Renal cortical epithelial cell (primary cell): ENCODE measurements around the gene TNFAIP2. TPM values are rescaled to one million over a fixed set of nuclear protein-coding genes. Genes with fewer than 3 reads are reported as not detected.
"Not testable (repeated sequence)": the region's sequence is repeated elsewhere in the genome, so short reads cannot be mapped to it uniquely, and the experiment has no call there.

Experiments
- DNase-seq: peaks from one replicate; pipeline ENCODE4 v3.0.0-alpha.2; 2011; ENCODE audit warnings: low read depth
- total RNA-seq: library from RNA; depleted of rRNA; stranded (reverse); fragments of >200 nt; gene quantifications from 2 replicates; pipeline ENCODE4 v1.2.3, GENCODE V29; 2014

TNFAIP2 gene
- total RNA-seq, 1 donor from 2014 or later: 530 TPM

DNA sequence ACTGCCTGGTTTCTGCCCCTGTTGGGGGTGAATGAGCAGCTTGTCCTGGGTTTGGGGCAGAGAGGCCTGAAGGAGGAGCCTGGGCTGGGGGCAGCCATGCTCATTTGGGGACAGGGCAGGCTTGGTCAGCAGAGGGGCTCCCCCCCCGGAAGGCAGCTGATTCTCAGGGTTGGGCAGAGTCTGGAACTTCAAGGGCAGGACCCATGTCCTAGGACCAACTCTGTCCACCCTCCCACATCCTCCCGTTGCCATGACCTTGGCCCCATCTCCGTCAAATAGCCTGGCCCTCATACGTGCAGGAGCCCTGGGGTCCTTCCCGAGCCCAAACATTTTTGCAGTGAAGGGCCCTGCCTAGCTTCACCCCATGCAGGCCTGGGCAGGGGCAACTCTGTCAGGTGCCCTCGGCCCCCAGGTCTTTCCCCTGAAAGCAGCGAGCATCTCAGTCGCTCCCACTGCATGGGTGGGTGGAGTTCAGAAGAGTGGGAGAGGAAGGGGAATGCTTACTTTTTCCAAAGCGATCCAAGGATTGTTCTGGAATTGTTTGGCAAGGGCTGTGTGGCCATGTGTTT lies 32.6 kb downstream of the TNFAIP2 start:
- DNase-seq: no peak

DNA sequence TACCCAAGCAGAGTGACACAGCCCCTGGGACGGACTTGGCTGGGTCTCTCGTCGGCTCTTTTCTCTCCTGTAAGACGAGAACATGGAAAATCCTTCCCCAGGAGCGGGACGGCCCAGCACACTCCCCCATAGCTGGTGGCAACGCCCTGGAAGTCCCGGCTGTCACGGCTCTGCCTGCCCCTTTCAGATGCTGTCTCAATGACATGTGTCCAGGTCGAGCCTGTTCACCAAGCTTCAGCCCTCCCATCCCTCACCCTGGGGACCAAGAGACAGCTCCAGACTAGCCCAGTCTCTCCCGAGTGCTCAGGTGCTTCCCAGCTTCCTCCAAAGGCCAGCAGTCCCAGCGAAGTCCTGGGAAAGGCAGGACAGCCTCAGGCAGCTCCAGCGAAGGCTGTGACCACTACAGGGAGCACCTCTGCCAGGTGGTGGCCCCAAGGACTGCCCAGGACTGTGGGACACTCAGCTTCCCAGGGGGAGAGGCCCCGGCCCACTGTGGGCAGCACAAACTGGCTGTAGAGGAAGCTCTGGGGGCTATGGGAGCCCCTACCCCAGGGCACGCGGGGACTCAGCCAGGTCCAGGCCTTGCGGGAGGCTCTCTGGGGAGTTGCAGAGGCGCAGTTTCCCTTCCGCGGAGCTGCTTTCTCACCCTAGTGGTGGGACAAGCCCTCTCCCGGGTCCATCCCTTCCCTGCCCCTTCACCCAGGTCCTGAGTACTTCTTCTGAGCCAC lies 33.6 kb downstream of the TNFAIP2 start:
- DNase-seq: no peak

DNA sequence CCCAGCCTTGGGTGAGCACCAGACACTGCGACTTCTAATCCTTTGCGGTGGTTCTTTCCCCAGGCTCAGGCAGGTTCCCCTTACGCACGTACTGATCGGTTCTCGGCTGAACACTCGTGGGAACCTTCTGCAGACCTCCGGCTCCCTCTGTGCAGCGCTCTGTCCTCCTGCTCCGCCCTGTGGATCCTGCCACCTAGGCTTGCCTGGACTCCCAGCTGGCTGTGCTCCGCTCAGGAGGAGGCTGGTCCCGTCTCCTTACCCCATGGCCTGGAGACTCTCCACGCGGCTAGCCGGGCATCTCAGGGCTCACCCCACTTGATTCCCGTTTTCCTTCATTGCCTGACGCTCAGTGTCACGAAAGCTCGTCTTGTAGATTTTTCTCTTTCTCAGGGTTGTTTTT lies 34.7 kb downstream of the TNFAIP2 start:
- no peak for DNase-seq

DNA sequence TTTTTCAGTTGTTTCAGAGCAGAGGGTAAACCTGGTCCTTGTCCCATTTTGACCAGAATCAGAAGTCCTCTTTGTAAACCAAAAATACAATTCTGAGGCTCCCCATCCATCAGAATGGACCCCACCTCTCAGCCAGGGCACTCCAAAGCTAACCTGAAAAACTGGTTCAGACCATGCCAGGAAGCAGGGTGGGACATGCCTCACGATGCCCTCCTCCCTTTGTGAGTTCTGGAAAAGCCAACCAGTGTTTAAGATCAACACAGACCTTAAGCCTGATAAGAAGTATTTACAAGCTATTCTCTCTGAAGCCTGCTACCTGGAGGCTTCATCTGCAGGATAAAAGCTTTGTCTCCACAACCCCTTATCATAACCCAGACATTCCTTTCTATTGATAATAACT lies 35.4 kb downstream of the TNFAIP2 start:
- no peak for DNase-seq

DNA sequence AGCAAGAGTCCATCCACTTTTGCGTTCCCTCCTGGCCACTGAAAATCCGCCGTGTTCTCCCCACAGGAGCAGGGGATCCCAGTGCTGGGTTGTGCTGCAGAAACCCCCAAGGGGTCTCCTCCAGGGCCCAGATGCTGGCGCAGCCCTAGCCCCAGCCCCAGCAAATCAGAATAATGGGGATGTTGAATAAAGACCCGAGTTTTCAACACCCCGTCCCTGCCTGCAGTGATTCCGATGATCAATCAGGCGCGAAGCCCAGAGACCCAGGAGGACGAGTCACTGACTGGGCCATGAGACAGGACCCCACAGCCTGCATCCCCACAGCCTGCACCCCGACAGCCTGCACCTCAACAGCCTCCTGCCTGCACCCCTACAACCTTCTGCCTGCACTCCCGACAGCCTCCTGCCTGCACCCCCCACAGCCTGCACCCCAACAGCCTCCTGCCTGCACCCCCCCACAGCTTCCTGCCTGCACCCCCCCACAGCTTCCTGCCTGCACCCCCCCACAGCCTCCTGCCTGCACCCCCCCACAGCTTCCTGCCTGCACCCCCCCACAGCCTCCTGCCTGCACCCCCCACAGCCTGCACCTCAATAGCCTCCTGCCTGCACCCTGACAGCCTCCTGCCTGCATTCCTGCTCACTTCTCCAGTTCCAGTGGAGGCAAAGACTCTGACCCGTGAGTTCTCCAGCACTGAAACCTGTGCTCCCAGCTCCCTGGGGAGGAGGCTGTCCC lies 37.2 kb downstream of the TNFAIP2 start:
- DNase-seq: no peak

DNA sequence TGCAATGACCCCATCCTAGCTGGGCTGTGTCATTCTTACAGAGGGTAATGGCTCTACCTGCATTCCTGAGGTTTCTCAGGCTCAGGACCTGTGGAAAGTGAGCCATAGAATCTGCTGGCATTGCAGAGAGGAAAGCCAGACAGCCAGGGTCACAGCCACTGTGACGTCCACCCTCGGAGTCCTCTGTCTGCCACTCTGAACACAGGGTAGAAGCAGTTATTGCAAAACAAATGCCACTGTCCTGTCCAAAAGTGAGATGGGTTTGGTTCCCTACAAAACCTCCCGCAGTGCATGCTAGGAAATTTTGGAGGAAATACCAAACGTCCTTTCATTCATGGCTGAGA lies 37.8 kb downstream of the TNFAIP2 start:
- peak; percentile 90 for DNase-seq

DNA sequence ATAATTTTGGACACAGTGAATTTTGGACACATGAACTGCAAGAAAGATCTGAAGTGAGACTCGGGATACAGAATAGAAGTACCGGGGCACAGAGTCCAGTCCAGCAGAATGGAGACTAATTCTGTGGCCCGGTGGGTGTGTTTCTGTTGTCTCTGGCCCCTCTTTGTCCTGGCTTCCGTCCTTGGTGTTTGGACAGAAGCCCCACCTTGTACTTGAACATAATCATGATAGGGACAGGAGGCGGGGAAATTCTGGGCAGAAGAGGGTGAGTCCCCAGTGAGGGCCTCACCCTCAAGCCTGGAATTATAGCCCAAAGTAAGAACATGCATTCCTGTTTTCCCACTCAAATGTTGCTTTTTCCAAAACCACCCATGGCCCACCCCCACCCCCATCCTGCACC lies 39.9 kb downstream of the TNFAIP2 start:
- no peak for DNase-seq

DNA sequence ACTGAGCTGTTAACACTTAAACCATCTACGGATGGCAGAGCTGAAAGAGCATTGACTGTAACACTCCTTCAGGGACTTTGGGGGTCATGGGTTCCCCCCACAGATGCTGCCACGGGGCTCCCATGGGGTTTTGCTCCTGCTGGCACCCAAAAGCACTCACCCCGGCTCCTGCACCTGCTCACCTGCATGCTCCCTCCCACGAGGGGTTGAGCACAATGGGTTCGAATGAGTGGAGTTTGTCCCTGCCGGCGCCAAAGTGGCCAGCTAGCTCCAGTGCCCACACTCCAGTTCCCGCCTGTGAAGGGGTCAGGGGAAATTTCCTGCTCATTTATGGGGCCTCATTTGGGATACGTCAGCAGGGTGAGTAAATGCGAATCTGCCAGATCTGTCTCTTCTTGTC lies 40.7 kb downstream of the TNFAIP2 start:
- no peak for DNase-seq

DNA sequence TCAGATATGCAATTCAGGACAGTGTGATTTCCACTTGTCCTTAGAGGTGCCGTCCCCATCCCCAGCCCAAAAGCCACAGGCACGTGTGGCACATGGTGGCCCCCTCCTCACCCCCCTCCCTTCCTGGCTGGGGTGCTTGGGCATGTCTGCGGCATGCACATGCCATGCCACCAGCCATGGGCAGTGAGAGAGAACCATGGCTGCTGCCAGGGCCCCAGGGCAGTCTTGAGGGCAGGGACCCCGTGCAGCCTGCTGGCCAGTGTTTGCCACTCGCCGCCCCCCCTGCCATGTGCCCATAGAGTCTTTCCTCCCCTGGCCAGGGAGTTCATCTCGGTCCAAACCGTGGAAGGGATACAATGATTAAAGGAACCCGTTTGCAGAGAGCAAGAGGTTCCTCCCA lies 41.5 kb downstream of the TNFAIP2 start:
- DNase-seq: no peak

DNA sequence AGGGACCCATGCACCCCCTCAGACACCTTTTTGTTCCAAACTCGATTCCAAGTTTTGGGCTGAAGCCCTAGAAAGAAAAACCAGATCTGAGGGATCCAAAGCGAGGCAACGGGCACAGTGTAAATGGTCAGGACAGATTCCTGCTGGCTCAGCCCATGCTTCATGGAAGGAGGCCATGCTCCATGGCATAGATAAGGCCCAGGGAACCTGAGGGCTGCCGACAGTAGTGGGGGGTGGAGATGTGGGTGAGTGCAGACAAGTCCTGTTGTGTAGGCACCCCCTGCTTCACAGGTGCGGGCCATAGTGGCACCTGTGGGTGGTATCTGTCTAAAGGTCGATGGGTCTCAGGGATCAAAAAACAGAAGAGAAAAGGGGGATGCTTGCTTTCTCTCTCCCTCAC lies 42.1 kb downstream of the TNFAIP2 start:
- no peak for DNase-seq

DNA sequence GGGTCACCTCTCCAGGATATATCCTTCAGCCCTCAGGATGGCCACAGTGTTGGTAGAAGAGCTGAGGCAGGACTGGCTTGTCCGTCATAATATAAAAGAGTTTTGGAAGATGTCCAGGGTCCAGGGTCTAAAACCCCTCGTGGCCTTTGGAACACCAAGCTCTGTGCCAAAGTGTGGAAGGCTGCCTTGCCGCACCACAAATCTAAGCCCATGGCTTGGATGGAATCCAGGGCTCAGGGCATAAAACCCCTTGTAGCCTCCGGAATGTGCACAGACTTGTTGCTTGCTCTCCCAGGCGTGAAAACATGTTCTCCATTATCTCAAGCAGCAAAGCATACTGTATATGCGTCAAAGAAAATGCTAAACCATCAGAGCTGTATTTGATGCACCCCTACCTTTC lies 46.7 kb downstream of the TNFAIP2 start:
- peak; percentile 72 for DNase-seq

DNA sequence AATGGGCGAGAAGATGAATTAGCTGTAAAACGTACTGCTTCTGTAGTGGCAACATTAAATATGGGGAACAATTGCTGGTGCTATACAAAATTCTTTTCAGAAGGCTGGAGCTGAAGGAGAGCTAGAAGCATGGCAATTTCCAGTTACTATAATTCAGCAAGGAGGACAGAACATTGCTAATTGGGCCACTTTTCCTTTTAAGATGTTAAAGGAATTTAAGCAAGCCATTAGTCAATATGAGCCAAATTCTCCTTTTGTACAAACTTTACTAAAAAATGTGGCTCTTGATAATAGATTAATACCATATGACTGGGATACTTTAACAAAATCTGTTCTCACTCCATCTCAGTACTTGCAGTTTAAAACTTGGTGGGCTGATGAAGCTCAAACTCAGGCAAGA lies 47.9 kb downstream of the TNFAIP2 start:
- not testable (repeated sequence) for DNase-seq

DNA sequence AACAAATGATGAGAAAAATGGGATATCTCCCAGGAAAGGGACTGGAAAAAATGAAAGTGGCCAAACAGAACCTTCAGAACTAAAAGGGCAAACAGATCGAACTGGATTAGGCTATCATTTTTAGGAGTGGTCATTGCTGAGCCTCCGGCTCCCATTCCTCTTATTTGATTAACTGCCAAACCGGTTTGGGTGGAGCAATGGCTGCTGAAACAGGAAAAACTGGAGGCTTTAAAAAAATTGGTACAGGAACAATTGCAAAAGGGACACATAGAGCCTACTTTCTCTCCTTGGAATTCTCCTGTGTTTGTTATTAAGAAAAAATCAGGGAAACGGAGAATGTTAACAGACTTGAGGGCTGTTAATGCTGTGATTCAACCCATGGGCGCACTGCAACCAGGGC lies 49.7 kb downstream of the TNFAIP2 start:
- no peak for DNase-seq

DNA sequence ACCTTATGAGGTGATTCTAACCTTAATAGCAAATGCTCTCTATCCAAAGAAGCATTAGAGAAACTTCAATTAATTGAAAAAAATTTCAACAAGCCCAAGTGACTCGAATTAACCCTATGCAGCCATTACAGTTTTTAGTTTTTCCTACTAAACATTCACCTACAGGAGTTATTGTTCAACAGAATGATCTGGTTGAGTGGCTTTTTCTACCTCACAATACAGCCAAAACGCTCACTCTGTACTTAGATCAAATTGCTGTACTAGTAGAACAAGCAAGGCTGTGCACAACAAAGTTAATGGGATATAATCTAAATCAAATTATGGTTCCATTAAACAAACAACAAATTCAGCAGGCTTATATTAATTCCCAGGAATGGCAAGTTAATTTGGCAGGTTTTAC lies 50.6 kb downstream of the TNFAIP2 start:
- DNase-seq: not testable (repeated sequence)

DNA sequence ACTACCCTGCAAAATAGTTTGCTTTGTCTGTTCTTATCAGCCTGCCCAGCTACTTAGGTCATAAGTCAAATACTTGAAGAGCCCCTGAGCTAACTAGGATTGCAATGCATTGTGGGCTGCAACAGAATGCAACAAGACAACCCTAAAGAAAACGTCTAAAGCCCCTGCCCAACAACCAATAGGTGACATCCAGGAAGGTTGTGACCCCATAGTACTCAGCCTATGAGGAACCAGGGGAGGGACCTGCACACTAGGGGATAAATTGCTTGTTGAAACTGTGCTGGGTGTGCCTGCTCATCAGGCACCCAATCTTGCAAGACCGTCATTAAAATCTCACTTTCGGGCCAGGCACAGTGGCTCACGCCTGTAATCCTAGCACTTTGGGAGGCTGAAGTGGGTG lies 52.9 kb downstream of the TNFAIP2 start:
- not testable (repeated sequence) for DNase-seq

DNA sequence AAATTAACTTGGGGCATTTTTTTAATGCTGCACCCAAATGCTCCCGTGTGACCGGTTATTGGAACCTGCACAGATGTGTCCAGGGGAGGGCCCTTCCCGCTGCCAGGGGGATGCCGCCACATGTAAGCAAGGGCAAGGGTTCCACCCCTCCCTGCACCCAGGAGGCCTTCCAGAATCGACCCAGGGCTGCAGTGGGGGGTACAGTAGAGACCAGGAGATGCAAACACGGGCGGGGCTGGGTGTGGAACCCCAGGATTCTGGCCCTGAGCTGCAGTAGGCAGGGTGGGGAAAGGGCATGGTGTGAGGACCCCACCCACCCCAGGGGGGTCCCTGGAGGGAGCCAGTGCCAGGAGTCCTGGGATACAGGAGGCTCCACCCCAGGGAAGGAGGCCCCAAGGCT lies 54.1 kb downstream of the TNFAIP2 start:
- no peak for DNase-seq

DNA sequence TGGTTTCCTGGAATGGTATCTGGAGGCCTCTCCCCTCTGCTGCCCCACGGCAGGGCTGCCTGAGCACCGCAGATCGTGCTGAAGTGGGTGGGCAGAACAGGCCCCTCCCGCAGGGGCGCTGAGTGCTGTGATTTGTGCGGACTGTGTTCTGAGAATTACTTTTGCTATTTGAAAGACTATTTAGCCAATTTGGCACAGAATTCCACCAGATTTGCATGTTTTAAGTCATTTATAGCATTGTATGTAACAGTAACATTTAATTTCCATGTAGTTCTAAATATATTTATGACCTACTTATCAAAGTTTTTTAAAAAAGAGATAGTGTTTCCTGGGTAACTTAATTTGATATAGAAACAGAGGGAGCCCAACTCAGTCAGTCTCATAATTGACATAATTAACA lies 55.3 kb downstream of the TNFAIP2 start:
- no peak for DNase-seq

DNA sequence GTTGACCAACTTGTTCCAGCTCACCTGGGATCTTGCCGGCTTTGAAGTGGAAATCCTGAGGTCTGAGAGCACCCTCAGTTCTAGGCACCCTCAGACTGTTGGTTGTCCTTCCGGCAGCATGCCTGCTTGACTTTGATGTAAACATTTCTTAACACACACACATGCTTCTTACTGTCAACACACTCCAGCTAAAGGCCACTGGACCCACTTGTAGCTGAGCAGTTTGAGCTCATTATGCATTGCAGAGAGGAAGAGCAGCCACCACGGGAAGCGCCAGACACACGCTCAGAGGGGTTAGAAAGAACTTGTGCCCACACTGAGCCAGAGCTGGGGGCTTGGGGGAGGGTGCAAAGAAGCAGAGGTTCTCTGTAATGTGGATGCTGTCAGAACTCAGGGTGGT lies 55.8 kb downstream of the TNFAIP2 start:
- no peak for DNase-seq

DNA sequence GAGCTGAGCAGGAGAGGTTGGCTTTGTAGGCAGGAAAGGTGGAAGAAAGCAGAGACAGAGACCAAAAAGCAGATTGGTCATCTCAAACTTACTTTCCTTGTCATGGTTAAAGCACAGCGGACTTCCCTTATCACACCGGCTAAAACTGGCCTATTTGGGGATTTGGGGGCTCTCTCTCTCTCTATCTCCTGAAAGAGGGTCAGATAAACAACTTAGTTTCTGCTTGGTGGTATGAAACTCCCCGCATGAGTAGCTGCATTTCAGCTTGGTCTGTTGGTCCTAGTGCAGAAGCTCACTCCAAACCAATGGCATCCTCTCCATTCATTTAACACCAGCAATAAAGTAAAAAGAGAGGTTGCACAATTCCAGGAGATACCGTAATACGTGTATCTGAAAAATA lies 57.1 kb downstream of the TNFAIP2 start:
- no peak for DNase-seq

DNA sequence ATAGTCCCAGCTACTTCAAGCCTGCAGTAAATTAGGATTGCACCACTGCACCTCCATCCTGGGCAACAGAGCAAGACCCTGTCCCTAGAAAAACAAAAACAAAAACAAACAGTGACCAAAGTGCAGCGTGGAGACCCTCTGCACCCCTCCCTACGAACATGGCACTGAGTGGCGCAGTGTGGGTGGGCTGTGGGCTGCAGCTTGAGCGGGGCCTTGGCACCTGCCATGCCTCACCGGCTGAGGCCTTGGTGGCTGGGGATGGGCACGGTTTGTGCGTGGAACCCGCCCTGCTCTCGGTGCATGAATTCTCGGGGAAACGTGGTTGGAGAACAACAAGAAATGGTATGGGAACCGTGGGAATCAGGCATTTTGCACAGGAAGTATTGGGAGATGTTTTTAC lies 60.8 kb downstream of the TNFAIP2 start:
- no peak for DNase-seq

DNA sequence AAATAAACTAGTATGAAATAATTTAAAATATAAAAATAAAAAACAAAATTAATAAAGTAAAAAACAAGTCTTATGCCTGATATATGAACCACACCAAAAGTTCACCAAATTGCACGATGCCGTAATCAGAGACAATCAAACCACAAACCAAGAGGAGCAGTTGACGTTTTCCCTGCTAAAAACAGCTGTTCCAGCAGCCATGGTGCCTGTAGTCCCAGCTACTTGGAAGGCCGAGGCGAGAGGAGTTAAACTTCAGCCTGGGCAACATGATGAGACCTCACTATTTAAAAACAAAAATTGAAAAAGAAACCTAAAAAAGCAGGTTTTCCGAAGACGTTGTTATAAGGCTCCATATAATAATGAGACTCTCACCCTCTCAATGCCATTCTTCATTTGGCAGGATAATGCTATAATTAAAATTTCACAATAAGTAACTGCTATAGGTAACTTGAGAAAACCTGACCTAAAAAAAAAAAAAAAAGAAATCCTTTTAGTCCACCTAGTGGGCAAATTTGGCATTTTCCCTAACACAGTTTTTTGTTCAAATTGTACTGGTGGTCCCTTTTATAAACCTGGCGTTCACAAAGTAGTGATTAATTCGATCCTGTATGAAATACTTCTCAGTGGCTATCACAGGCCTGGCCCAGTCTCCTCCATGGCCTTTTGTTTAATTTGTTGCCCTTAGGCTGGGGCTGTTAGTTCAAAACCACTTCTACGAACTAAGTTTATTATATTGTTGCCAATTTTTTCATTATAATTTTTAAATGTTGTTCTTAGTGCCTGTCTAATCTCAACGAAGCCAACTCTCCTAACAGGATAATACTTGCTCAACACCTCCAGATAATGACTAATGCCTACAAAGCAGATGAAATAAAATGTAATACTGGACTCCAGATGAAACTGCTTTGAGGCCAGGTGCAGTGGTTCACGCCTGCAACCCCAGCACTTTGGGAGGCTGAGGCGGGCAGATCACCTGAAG lies 62.1 kb downstream of the TNFAIP2 start:
- DNase-seq: peak; percentile 66

DNA sequence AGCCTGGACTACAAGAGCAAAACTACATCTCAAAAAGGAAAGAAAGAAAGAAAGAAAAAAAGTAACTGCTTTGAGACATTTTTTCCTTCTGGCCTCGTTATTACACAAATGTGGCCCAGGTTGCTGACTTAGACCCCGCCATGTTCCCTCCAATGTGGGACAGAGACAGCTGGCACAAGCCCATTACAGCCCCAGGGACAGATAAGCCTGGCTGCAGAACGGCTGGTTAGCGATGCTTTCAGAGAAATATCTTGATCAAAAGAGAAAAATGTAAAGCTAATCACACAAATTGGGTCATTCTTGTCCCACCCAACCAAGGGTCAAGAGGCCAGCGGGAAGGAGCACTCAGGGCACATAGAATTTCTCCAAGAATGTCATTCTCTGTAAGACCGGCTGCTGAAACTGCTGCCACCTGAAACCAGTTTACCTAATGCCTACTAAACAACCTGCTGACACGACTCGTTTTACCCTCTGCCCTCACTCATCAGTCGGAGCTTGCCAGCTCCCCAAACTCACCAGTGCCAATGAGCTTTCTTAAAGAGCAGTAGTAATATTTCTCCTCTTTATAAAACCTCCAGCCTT lies 63.1 kb downstream of the TNFAIP2 start:
- DNase-seq: no peak
